DND-41 (cell line): ENCODE measurements around the gene IGFLR1.

Experiments
- ATAC-seq: fragments of 200-7000 bp; cut with Tn5 transposase; 3 replicates; pipeline ENCODE4 v1.9.1; 2021; ENCODE audit warnings: low read depth; ENCODE audit not compliant: insufficient read depth
- DNase-seq: peaks from one replicate; pipeline ENCODE4 v3.0.0-alpha.2; 2020
- H2AFZ ChIP-seq: 2 replicates; pipeline ENCODE4 v1.6.0; 2012; ENCODE audit warnings: low read depth, low read length
- H3K27ac ChIP-seq: 2 replicates; pipeline ENCODE4 v1.5.1; 2012; ENCODE audit warnings: low read length, inconsistent platforms
- H3K27me3 ChIP-seq: fragments of 200-600 bp; sonication (generic); 2 replicates; pipeline ENCODE4 v1.6.0; 2012; ENCODE audit warnings: low read length, mild to moderate bottlenecking, inconsistent platforms; ENCODE audit not compliant: insufficient read depth, poor library complexity
- H3K36me3 ChIP-seq: 2 replicates; pipeline ENCODE4 v1.5.1; 2012; ENCODE audit warnings: low read length, inconsistent platforms; ENCODE audit not compliant: insufficient read depth
- H3K4me1 ChIP-seq: 2 replicates; pipeline ENCODE4 v1.5.1; 2012; ENCODE audit warnings: mild to moderate bottlenecking, low read length; ENCODE audit not compliant: insufficient read depth
- H3K4me2 ChIP-seq: 2 replicates; pipeline ENCODE4 v1.6.0; 2012; ENCODE audit warnings: mild to moderate bottlenecking, moderate library complexity, low read length, inconsistent platforms; ENCODE audit not compliant: insufficient read depth
- H3K4me3 ChIP-seq, 2 experiments: fragments of 200-600 bp in 1 of 2; shearing (Covaris generic) in 1 of 2; 2 replicates each; pipeline ENCODE4 v1.5.1; 2012 to 2016; ENCODE audit warnings: inconsistent platforms in 2 of 2, low read length in 2 of 2, mild to moderate bottlenecking in 2 of 2, low read depth in 1 of 2, moderate library complexity in 1 of 2
- H3K79me2 ChIP-seq: 2 replicates; pipeline ENCODE4 v1.6.0; 2012; ENCODE audit warnings: low read length, inconsistent platforms; ENCODE audit not compliant: insufficient read depth
- H3K9ac ChIP-seq: 2 replicates; pipeline ENCODE4 v1.6.0; 2012; ENCODE audit warnings: low read depth, mild to moderate bottlenecking, inconsistent platforms, low read length, moderate library complexity
- H3K9me3 ChIP-seq: 2 replicates; pipeline ENCODE4 v1.5.1; 2012; ENCODE audit warnings: low read length, moderate library complexity, mild to moderate bottlenecking, inconsistent platforms; ENCODE audit not compliant: insufficient read depth, severe bottlenecking
- H4K20me1 ChIP-seq: 2 replicates; pipeline ENCODE4 v1.6.0; 2012; ENCODE audit warnings: low read length; ENCODE audit not compliant: insufficient read depth
- CTCF ChIP-seq: IDR thresholded peaks from 2 replicates; pipeline ENCODE4 v1.5.1; 2012; ENCODE audit warnings: borderline replicate concordance, low read length, moderate library complexity, mild to moderate bottlenecking; ENCODE audit not compliant: poor library complexity, severe bottlenecking; ENCODE audit errors: extremely low read depth
- EZH2 ChIP-seq: IDR thresholded peaks from 3 replicates; pipeline ENCODE4 v1.6.1; 2012; ENCODE audit warnings: borderline replicate concordance, low read depth, mild to moderate bottlenecking, moderate library complexity, low read length, inconsistent platforms; ENCODE audit not compliant: severe bottlenecking

Gene IGFLR1

GRCh38 chr19:35784503-35785338, 42.5 kb upstream of the IGFLR1 start:
- TF ChIP-seq EZH2 = no peak
- no peak for TF ChIP-seq CTCF
- DNase-seq (no peak), ATAC-seq (no peak)
- Histone ChIP-seq H4K20me1 (peaks cover 20% of the 10 kb centered on the region), H3K4me2 (no peak overlapping the region), H3K27me3 (no peaks in the 10 kb centered on the region), H3K4me3 (no peak overlapping the region), H3K9me3 (no peaks in the 10 kb centered on the region), H3K36me3 (peaks cover 64% of the 10 kb centered on the region), H3K4me1 (no peaks in the 10 kb centered on the region), H3K27ac (no peak overlapping the region), H2AFZ (no peak overlapping the region), H3K79me2 (peaks cover 3% of the 10 kb centered on the region; the same call in 1 of the 2 replicates), H3K9ac (no peak overlapping the region)

- no peak for ATAC-seq
- TF ChIP-seq CTCF = peak; percentile 15
- no peak for TF ChIP-seq EZH2
- H3K4me2 ChIP-seq = no peak overlapping the region
- no peaks in the 10 kb centered on the region for H3K9me3 ChIP-seq
- no peaks in the 10 kb centered on the region for H3K4me1 ChIP-seq
- H3K4me3 ChIP-seq = no peak overlapping the region
- no peaks in the 10 kb centered on the region for H3K27me3 ChIP-seq
- peaks cover 74% of the 10 kb centered on the region for H3K36me3 ChIP-seq
- DNase-seq = no peak
- no peak overlapping the region for H2AFZ ChIP-seq
- no peak overlapping the region for H3K9ac ChIP-seq
- H4K20me1 ChIP-seq = peaks cover 24% of the 10 kb centered on the region
- peaks cover 8% of the 10 kb centered on the region for H3K79me2 ChIP-seq
- H3K27ac ChIP-seq = no peak overlapping the region
Measured at GRCh38 chr19:35783469-35784434, 41.5 kb upstream of the IGFLR1 start.

- peaks cover 5% of the 10 kb centered on the region; the same call in 1 of the 2 replicates for H3K4me1 ChIP-seq
- no peaks in the 10 kb centered on the region for H3K27me3 ChIP-seq
- no peaks in the 10 kb centered on the region for H3K9me3 ChIP-seq
- peaks cover 31% of the 10 kb centered on the region for H4K20me1 ChIP-seq
- TF ChIP-seq CTCF = no peak
- no peak for TF ChIP-seq EZH2
- no peak overlapping the region for H3K4me3 ChIP-seq
- ATAC-seq (no peak), DNase-seq (no peak)
- no peak overlapping the region for H3K4me2 ChIP-seq
- H3K9ac ChIP-seq = no peak overlapping the region
- peaks cover 18% of the 10 kb centered on the region for H3K79me2 ChIP-seq
- H3K27ac ChIP-seq = no peak overlapping the region
- H3K36me3 ChIP-seq = peaks cover 86% of the 10 kb centered on the region
- H2AFZ ChIP-seq = no peak overlapping the region
Measured at GRCh38 chr19:35782589-35782988, 40.3 kb upstream of the IGFLR1 start.
